GM04503 (cell line): ENCODE results near the gene PHACTR2.
A peak's percentile ranks its signal among the peaks of the same experiment; 100 is the strongest.

Experiments
- DNase-seq: peaks from one replicate; pipeline ENCODE4 v3.0.0-alpha.2; 2012; ENCODE audit warnings: low read depth

The PHACTR2 gene

GRCh38 chr6:143742070-143742954 lies 64.5 kb downstream of the PHACTR2 start:
- no peak for DNase-seq

DNA sequence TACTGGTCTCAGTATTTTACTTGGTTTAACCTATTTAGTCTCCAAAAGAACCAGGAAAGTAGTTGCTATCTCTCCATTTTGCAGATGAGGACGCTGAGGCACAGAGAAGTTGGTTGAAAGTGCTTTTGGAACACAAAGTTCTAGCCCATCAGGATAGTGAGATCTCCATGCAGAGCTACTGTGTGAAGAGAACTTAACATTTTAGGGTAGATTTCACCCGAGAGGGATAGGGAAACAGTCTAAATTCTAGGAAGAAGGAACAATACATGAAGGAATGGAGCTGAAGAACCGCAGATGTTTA lies 65.1 kb downstream of the PHACTR2 start:
- no peak for DNase-seq

- DNase-seq: no peak
Observed at GRCh38 chr6:143743301-143744166, 65.8 kb downstream of the PHACTR2 start.

DNA sequence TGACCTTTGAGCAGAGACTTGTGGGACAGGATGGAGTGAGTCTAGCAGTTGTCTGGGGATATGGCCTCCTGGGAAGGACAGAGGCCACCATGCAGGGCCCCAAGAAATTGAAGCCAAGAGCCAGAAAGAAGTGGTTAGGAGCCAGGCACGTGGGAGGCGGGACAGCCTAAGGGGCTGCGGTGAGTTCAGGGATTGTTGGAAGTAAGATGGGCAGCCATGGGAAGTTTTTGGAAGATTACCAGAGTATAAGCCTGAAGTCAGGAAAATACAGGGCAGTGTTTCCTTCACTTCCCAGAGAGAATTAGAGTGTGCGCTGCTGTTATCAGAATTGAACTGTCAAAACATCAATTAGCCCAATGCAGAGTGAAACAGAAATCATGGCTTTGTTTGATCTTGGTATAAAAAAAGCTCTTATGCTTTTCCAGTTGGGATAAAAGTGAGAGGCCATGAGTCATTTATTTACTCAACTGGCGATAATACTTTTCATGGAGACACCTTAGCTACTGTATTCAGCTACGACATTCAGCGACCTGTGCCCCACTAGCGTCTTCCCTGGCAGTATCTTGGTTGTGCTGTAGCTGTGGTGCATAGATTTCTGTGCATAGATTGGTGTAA lies 66.9 kb downstream of the PHACTR2 start:
- DNase-seq: no peak

DNA sequence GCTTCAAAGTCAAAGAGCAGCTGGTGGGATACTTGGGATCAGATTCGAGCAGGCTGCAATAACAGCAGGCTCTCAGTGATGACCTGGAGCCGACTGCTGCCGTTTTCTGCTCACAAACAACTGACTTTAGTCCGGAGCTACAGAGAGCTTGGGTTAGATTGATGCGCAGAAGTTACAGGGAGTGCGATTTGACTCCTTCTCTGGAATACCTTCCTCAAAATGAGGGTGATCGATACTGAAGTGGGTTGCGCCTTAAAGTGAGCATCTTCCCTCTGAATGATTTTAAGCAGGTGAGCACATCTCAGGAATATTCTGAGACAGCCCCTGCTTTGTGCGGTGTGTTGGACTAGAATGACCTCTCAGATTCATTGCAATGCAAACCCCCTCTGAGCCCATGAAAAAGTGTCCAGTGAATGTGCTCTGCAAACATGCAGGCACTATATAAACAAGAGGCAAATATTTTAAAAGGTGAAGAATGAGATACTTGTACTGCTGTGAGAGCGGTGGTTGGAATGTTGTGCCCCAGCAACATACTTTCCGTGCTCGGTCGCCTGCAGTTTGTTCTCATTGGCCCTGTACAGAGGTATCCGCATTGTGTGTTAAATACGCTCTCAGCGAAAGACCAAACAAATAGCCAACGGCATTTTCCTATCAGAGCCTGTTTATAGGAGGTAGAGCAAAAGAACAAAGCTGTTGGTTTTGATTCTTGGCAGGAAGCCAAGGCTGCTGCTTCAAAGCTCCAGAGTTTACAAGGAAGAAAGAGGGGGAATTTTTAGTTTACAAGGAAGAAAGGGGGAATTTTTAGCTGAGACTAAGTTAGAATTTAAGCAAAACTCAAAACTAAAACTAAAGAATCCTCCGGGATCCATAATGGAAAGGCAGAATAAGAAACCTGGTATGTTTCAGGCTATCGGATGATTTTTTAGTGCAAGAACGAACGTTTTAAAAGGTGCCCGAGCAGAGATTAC lies 67.7 kb downstream of the PHACTR2 start:
- DNase-seq: peak; percentile 14

GRCh38 chr6:143746202-143747119 lies 68.7 kb downstream of the PHACTR2 start:
- no peak for DNase-seq

DNA sequence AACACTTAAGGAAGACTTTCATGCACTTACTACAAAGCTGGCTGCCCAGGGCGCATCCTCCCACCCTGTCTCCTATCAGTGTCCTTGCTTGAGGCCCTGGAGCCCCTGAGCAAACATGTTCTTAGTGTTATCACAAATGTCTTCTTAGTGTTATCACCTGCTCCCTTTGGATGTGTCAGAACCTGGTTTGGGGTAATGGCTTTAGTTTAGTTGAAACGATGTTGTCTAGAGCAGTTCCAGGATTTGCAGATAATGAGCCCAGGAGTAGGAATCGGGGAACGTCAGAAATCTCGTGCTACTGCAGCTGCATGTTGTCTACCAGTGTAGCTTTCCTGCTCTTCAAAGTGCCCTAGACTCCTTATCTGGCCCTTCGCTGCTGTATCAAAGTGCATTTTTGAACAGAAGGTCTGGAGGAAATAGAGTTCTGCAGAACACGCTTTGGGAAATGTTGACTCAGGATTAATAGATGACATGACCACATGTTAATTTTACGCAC lies 69.6 kb downstream of the PHACTR2 start:
- DNase-seq: no peak

DNA sequence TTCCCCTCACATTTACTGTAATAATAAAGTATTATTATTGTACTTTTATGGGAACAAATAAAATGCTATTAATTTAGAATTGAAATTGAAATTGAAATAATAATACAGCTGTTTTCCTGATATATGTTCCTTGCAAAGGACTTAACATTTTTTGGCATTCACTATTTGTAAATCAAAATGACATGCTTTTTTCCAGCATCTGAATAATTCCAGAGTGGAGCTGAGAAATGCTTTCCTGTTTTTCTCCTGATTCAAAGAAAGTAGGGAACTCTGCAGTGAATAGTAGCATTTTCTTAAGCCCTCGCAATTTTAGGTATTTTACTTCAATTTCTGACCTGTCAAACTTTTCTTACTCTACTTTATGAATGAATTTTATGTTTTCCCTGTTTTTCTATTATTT lies 72.1 kb downstream of the PHACTR2 start:
- DNase-seq: no peak

- DNase-seq: no peak
Observed at GRCh38 chr6:143750877-143751276, 73.1 kb downstream of the PHACTR2 start.

DNA sequence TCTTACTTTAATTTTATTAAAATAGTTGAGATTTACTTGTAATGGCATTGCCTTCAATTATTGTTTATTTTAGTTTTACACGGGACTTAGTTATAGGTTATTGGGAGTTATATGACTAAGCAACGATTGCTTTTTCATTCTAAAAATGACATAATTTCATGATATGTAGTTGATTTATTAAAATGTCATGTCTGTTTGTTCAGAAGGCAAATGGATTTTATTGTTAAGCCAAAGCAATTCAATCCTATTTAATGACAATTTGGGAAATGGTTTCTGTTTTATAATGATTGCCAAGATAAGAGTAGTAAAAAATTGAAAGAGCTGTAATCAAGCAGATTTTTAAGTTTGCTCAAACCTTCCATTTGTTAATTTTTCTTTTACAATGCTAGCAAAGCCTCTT lies 74.7 kb downstream of the PHACTR2 start:
- DNase-seq: no peak

GRCh38 chr6:143753678-143754077 lies 75.9 kb downstream of the PHACTR2 start:
- DNase-seq: no peak

DNA sequence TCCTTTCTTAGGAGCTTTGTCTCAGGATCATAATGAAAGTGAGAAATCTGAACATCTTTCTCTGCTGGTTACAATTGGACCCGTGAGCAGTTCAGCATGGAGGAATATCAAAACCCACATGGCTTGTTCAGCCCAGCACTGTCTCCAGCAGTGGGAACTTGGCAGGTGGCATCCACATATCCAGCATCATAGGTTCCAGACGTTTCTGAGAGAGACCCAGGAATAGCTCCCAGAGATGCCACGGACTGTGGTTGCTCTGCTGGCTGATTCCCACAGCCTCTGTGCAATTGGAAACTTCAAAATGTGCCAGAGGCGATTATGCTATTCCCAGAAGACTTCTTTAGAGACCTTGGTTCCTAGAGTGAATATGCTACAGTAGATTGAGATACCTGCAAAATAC lies 76.4 kb downstream of the PHACTR2 start:
- DNase-seq: no peak

DNA sequence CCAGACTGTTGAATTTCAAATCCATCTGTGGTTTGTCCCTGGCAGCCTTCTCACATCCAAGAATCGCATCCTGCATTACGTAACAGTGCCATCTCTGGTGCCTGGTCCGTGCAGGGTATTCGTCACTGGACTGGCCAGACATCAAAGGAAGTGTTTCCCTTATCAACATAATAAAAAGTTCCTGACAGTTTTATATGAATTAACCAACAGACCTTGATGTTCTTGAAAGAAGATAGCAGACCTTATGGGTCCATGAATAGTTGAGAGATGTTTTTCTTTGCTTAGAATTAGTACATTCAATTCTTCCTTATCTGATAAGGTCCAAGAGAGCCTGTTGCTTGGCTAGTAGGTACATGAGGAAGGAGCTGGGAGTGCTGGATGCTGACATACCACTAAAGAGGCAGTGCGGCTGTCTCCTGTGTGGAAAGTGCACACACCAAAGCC lies 77.6 kb downstream of the PHACTR2 start:
- no peak for DNase-seq

DNA sequence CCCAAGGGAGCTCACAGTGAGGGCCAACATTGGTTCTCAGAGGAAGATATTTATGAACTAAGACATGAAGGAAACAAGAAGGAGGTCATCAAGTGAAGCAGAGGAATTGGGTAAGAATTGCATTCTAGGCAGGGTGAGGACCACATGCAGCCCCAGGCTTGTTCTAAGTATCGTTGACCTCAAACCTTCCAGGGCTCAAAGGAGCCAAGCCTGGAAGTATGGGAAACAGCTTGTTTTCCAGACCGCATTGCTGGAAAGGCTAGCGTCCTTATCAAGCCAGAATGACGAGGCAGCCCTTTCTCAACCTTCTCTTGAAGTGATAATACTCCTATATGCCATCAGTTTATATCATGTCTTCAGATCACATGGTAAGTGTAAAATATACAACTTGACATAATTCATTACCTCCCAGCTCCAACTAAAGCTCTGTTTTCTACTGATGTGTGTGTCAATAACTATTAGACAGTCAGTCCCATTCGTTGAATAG lies 79.6 kb downstream of the PHACTR2 start:
- DNase-seq: no peak

DNA sequence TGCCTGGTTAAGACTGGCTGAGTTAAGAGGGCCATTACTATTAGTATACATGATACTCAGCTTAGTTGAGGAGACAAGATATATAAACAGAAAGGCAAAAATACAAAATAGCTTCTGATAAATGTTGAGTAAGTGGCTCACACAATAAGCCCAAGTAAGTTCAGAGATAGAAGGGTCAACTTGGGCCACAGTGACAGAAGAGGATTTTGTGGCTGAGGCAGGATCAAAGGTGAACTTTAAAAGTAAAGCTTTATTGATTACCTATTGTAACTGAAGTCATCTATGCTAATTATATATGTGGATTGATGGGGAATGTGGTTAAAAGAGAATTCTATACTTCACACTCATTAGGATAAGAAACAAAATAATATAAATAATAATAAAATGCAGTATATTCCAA lies 80.8 kb downstream of the PHACTR2 start:
- DNase-seq: no peak

DNA sequence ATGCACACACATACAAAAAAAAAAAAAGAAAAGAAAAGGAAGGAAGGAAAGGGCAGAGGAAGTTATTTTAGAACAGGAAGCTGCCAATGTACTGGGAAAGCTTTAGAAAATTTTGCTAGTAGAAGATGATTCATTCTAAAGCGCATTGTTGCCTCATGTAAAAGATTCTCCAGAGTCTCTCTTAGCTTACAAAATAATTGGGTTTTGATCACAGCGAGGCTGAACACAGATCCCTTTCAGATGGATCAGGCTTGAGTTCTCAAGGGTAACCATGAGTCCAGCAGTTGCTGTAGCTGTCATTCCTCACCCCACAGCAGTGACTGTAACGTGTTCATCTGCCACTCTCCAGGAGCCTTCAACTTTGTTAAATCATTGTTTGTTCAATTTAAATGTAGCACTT lies 81.9 kb downstream of the PHACTR2 start:
- no peak for DNase-seq

DNA sequence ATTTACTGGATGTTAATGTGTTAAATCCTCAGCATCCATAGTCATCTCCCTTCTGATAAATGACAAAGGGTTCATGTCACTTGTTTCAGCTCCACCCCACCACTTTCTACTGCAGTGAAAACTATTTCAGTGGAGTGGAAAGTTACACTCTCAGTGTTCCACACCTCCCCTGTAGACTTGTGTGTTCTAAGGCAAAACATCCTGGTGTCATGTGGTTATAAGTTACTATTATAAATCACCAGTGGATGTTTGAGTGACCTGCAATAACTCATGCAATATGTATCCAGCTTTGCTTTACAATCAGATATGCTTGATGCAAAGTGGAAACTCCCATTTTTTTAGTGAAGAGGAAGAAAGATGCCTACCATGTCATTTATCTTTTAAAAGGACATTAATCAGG lies 83.3 kb downstream of the PHACTR2 start:
- DNase-seq: no peak

- no peak for DNase-seq
Observed at GRCh38 chr6:143762126-143762525, 84.4 kb downstream of the PHACTR2 start.

DNA sequence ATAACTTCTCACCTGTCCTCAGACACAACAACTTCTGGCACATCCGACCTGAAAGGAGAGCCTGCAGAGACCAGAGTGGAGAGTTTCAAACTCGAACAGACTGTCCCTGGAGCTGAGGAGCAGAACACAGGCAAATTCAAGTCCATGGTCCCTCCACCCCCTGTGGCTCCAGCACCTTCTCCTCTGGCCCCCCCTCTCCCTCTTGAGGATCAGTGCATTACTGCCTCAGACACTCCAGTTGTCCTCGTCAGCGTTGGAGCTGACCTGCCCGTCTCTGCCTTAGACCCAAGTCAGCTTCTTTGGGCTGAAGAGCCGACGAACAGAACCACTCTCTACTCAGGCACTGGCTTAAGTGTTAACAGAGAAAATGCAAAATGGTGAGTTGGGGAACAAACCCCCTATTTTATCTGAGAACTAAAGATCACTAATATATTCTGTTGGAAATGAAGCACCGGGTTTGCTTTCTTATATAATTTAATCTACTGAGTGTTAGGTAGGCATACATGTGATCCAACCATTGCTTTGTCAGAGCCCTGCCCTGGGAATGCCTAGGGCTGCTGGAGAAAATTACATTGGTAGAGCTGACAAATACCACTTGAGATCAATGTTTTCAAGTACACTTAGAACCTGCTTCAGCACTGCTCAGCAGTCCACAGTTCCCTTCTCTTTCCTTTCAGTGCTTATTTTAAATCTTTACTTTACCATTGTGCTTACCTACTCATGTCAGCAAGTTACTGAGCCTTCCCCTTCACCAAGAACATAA lies 87.8 kb downstream of the PHACTR2 start:
- no peak for DNase-seq
